K562 (cell line): Measurements from ENCODE around the gene LAMA3. TPM values are rescaled to one million over a fixed set of nuclear protein-coding genes. Genes with fewer than 3 reads are reported as not detected.

Experiments used
- ATAC-seq: fragments of 200-7000 bp; cut with Tn5 transposase; 3 replicates; pipeline ENCODE4 v1.9.1; 2020; ENCODE audit warnings: moderate library complexity
- BruUV-seq: library from RNA; stranded (reverse); fragments of 400-500 nt; replicated peaks from 2 replicates; lab custom pipeline; 2021; lab: Mats Ljungman, UMichigan
- CTCF ChIA-PET: fragments of 300-600 bp; formaldehyde crosslinking; extraction: SDS; loops from one replicate; lab custom pipeline; 2021; ENCODE audit warnings: low intra/inter-chr PET ratio; lab: Yijun Ruan, JAX
- POLR2A ChIA-PET: fragments of 300-600, 350-650 bp; sonication (Branson Sonifier 250); formaldehyde crosslinking; extraction: SDS; loops from one replicate; lab custom pipeline; 2021; ENCODE audit warnings: antibody characterized with exemption, inconsistent platforms; lab: Yijun Ruan, JAX
- DNase-seq, 4 experiments: peaks; one replicate each; pipeline versions ENCODE4 v3.0.0 to v3.0.0-alpha.2; 2011 to 2018; ENCODE audit warnings: low spot score in 3 of 4, mixed read lengths in 3 of 4; ENCODE audit errors: extremely low read depth in 1 of 4
- FAIRE-seq: peaks from 2 replicates; lab custom pipeline; 2011; peaks lifted over from hg19 to GRCh38; lab: Jason Lieb, UNC
- H2AFZ ChIP-seq: 2 replicates; pipeline ENCODE4 v1.6.0; 2011; ENCODE audit warnings: low read depth, low read length, control low read depth, inconsistent platforms
- H3K27ac ChIP-seq: fragments of 200-600 bp; 3 replicates; pipeline ENCODE4 v1.8.0; 2011; ENCODE audit warnings: low read depth, mild to moderate bottlenecking, control low read depth, inconsistent platforms, low read length, moderate library complexity, mixed read lengths; ENCODE audit errors: extremely low read depth
- H3K27me3 ChIP-seq, 2 experiments: fragments of 300-600 bp in 1 of 2; 2 replicates in 1 of 2; 3 replicates in 1 of 2; pipeline versions ENCODE4 v1.6.0 to v1.8.0; 2011; ENCODE audit warnings: inconsistent platforms in 2 of 2, low read length in 2 of 2, mild to moderate bottlenecking in 1 of 2, mixed read lengths in 1 of 2, moderate library complexity in 1 of 2; ENCODE audit not compliant: control insufficient read depth in 2 of 2, insufficient read depth in 2 of 2
- H3K36me3 ChIP-seq: fragments of 300-600 bp; 3 replicates; pipeline ENCODE4 v1.8.0; 2011; ENCODE audit warnings: mild to moderate bottlenecking, low read length, inconsistent platforms; ENCODE audit not compliant: control insufficient read depth, insufficient read depth
- H3K4me1 ChIP-seq, 2 experiments: fragments of 200-600 bp in 1 of 2; replicated peaks in 1 of 2; 2 replicates in 1 of 2; 3 replicates in 1 of 2; pipeline versions ENCODE4 v1.5.1 to v1.8.0; 2011; ENCODE audit warnings: inconsistent platforms in 2 of 2, low read length in 2 of 2, mild to moderate bottlenecking in 1 of 2, mixed read lengths in 1 of 2, moderate library complexity in 1 of 2; ENCODE audit not compliant: control insufficient read depth in 2 of 2, insufficient read depth in 2 of 2
- H3K4me2 ChIP-seq: 2 replicates; pipeline ENCODE4 v1.6.1; 2011; ENCODE audit warnings: low read length, control low read depth, inconsistent platforms, mixed read lengths; ENCODE audit not compliant: insufficient read depth
- H3K4me3 ChIP-seq: fragments of 200-600 bp; sonication (generic), shearing (Covaris generic); 2 replicates; pipeline ENCODE4 v1.5.1; 2016; ENCODE audit warnings: control low read depth, inconsistent platforms
- H3K79me2 ChIP-seq: fragments of 200-600 bp; 3 replicates; pipeline ENCODE4 v1.8.0; 2011; ENCODE audit warnings: low read length, inconsistent platforms; ENCODE audit not compliant: control insufficient read depth, insufficient read depth
- H3K9ac ChIP-seq, 2 experiments: 2 replicates each; pipeline versions ENCODE4 v1.6.0 to v1.6.1; 2011; ENCODE audit warnings: low read depth in 2 of 2, low read length in 2 of 2, control low read depth in 1 of 2, inconsistent platforms in 1 of 2, mild to moderate bottlenecking in 1 of 2, mixed read lengths in 1 of 2; ENCODE audit not compliant: insufficient read depth in 1 of 2
- H3K9me1 ChIP-seq: one replicate; pipeline ENCODE4 v1.6.0; 2011; ENCODE audit warnings: inconsistent platforms, mild to moderate bottlenecking, low read length, moderate library complexity; ENCODE audit not compliant: control insufficient read depth, insufficient read depth
- H3K9me3 ChIP-seq: replicated peaks from 2 replicates; pipeline ENCODE4 v1.5.1; 2011; ENCODE audit warnings: low read depth, low read length, inconsistent platforms; ENCODE audit not compliant: control insufficient read depth, insufficient read depth
- H4K20me1 ChIP-seq: replicated peaks from 2 replicates; pipeline ENCODE4 v1.6.1; 2011; ENCODE audit warnings: low read length, inconsistent platforms, mixed read lengths; ENCODE audit not compliant: control insufficient read depth, insufficient read depth
- CBFB ChIP-seq: sonication (generic); formaldehyde crosslinking; IDR thresholded peaks from 2 replicates; pipeline ENCODE4 v1.4.0; 2020; ENCODE audit warnings: mild to moderate bottlenecking, missing genetic modification reagents
- FOXJ3 ChIP-seq: sonication (generic); formaldehyde crosslinking; IDR thresholded peaks from 2 replicates; pipeline ENCODE4 v1.4.0; 2020; ENCODE audit warnings: mild to moderate bottlenecking, missing genetic modification reagents
- KDM5B ChIP-seq: fragments of 200-600 bp; sonication (generic); IDR thresholded peaks from 2 replicates; pipeline ENCODE4 v1.6.1; 2012; ENCODE audit warnings: low read depth, mild to moderate bottlenecking, moderate library complexity, low read length, control low read depth, inconsistent platforms; ENCODE audit not compliant: insufficient replicate concordance
- THRAP3 ChIP-seq: fragments of 450-650 bp; IDR thresholded peaks from 2 replicates; pipeline ENCODE4 v1.6.1; 2016; ENCODE audit warnings: mild to moderate bottlenecking, inconsistent platforms, borderline replicate concordance
- ZMIZ1 ChIP-seq, 2 experiments: fragments of 150-350 bp in 1 of 2; IDR thresholded peaks; 2 replicates each; pipeline ENCODE4 v1.6.1; 2012 to 2016; ENCODE audit warnings: low read depth in 2 of 2, low read length in 2 of 2, mild to moderate bottlenecking in 1 of 2, moderate library complexity in 1 of 2
- ZNF507 ChIP-seq: conservative IDR thresholded peaks from 2 replicates; pipeline ENCODE4 v1.6.1; 2017; ENCODE audit warnings: missing genetic modification characterization, missing compliant biosample characterization
- WGBS: fragments of 100-300 bp; shearing (Covaris generic); methylation state at CpG from one replicate; pipeline ENCODE4 v1.1.6; 2016; ENCODE audit warnings: low coverage, mixed read lengths; ENCODE audit not compliant: insufficient coverage; ENCODE audit errors: missing lambda C conversion rate; 5-methylcytosine and 5-hydroxymethylcytosine counted together
- in situ Hi-C: fragments of 300-500 bp; cut with MboI; formaldehyde crosslinking; loops from 4 replicates; pipeline ENCODE4 v1.15.0; 2018; ENCODE audit warnings: inconsistent platforms, mixed read lengths
- intact Hi-C: fragments of 100-400 bp; cut with micrococcal nuclease; formaldehyde crosslinking; loops from 2 replicates; pipeline ENCODE4 v1.14.2; 2022
- polyA plus RNA-seq, 8 experiments: library from polyadenylated mRNA; depleted of rRNA in 4 of 8; stranded (reverse) in 5 of 8; unstranded in 3 of 8; fragments of >200 nt; fragmentation: Nextera tagmentation in 2 of 8; fragmentation: Illumina TruSeq in 1 of 8; extraction: Ambion mirVana in 2 of 8; extraction: Trizol in 1 of 8; gene quantifications; 2 replicates each; pipeline versions ENCODE4 v1.2.1 to v1.2.3, GENCODE V29; 2011 to 2014; ENCODE audit warnings: inconsistent platforms in 1 of 8, missing spikeins in 1 of 8
- total RNA-seq, 7 experiments: library from RNA; depleted of rRNA in 6 of 7; stranded (reverse); fragments of >200 nt in 6 of 7; fragmentation: Illumina TruSeq in 2 of 7; extraction: Trizol in 2 of 7; gene quantifications; 2 replicates each; pipeline versions ENCODE4 v1.2.1 to v1.2.3, GENCODE V29; 2011 to 2021; ENCODE audit warnings: low replicate concordance in 1 of 7

LAMA3 gene
- total and polyA plus RNA-seq, 9 of the 15 experiments (the other 6 are each of a cell fraction or from before 2014, with no cell fraction given): 0.07 TPM; not detected in 8

- no peak for TF ChIP-seq CBFB
- TF ChIP-seq ZMIZ1 (IDR thresholded peaks at IDR 0.05; ENCODE audit: low read depth in 2 of 2, low read length in 2 of 2): no peak
- TF ChIP-seq FOXJ3 (CRISPR knock-in tag): no peak
Measured at GRCh38 chr18:23682472-23682871, 6.8 kb upstream of the LAMA3 start (continued).

- POLR2A ChIA-PET: no interaction called here
- Histone ChIP-seq H4K20me1 (no peaks in the 10 kb centered on the region), H3K9ac (no peak overlapping the region), H3K4me3 (no peak overlapping the region), H3K9me1 (no peaks in the 10 kb centered on the region), H3K27me3 (peaks cover 5 to 7% of the 10 kb centered on the region in 2 experiments; a peak in 3 of 5 replicates), H3K9me3 (no peaks in the 10 kb centered on the region), H3K36me3 (no peaks in the 10 kb centered on the region), H3K27ac (no peak overlapping the region), H3K4me1 (no peaks in the 10 kb centered on the region), H3K4me2 (no peak overlapping the region), H2AFZ (no peak overlapping the region), H3K79me2 (no peaks in the 10 kb centered on the region)
- WGBS: 2% methylated on average over 3 of the region's 3 CpGs
- ATAC-seq: no peak
- BruUV-seq: no TSS peak
- intact Hi-C loops (no loop called here), in situ Hi-C loops (no loop called here)
- FAIRE-seq: no peak
- TF ChIP-seq KDM5B: no peak
- TF ChIP-seq ZNF507 (tag): no peak
- no peak for TF ChIP-seq THRAP3
- CTCF ChIA-PET: no interaction called here
- no peak for DNase-seq
Measured at GRCh38 chr18:23683155-23683554, 6.1 kb upstream of the LAMA3 start.
